A549 (cell line): Measurements from ENCODE around the gene MAP2. TPM values are rescaled to one million over a fixed set of nuclear protein-coding genes. Genes with fewer than 3 reads are reported as not detected.

ENCODE experiments used
- ATAC-seq, 2 experiments: fragments of 200-7000 bp in 1 of 2; fragments of >200 bp in 1 of 2; cut with Nextera tagmentation in 1 of 2; cut with Tn5 transposase in 1 of 2; 3 replicates each; pipeline versions ENCODE4 v1.8.0 to v1.9.1; 2018 to 2020; ENCODE audit warnings: mild to moderate bottlenecking in 1 of 2, moderate library complexity in 1 of 2
- CTCF ChIA-PET: fragments of 300-600 bp; sonication (Branson Sonifier 250); formaldehyde crosslinking; extraction: SDS; loops from one replicate; lab custom pipeline; 2021; ENCODE audit warnings: antibody characterized with exemption, inconsistent platforms; lab: Yijun Ruan, JAX
- POLR2A ChIA-PET: fragments of 350-600 bp; formaldehyde crosslinking; extraction: SDS; loops from one replicate; lab custom pipeline; 2021; ENCODE audit warnings: antibody characterized with exemption, inconsistent platforms; lab: Yijun Ruan, JAX
- DNase-seq, 2 experiments: peaks; one replicate each; pipeline versions ENCODE4 v3.0.0 to v3.0.0-alpha.2; 2011 to 2016; ENCODE audit warnings: low read depth in 1 of 2, low spot score in 1 of 2
- FAIRE-seq: peaks from 2 replicates; lab custom pipeline; 2011; peaks lifted over from hg19 to GRCh38; lab: Jason Lieb, UNC
- H3K27ac ChIP-seq, 2 experiments: fragments of >200 bp; sonication (Bioruptor Twin); formaldehyde crosslinking; 3 replicates each; pipeline ENCODE4 v1.5.1; 2016 to 2017
- H3K4me1 ChIP-seq: fragments of >200 bp; sonication (Bioruptor Twin); formaldehyde crosslinking; 3 replicates; pipeline ENCODE4 v1.6.1; 2016
- H3K4me2 ChIP-seq: fragments of >200 bp; sonication (Bioruptor Twin); formaldehyde crosslinking; 3 replicates; pipeline ENCODE4 v1.6.1; 2016
- H3K4me3 ChIP-seq: fragments of >200 bp; sonication (Bioruptor Twin); formaldehyde crosslinking; 3 replicates; pipeline ENCODE4 v1.5.1; 2016
- H3K9me3 ChIP-seq: fragments of >200 bp; sonication (Bioruptor Twin); formaldehyde crosslinking; 3 replicates; pipeline ENCODE4 v1.6.1; 2016
- CBX2 ChIP-seq: fragments of 200-600 bp; sonication (generic); IDR thresholded peaks from 2 replicates; pipeline ENCODE4 v1.6.1; 2016; ENCODE audit warnings: low read depth, mild to moderate bottlenecking, borderline replicate concordance
- CBX8 ChIP-seq: fragments of 200-600 bp; sonication (generic); IDR thresholded peaks from 2 replicates; pipeline ENCODE4 v1.6.1; 2016
- E2F6 ChIP-seq: IDR thresholded peaks from 2 replicates; pipeline ENCODE4 v1.6.1; 2012; ENCODE audit warnings: low read depth, borderline replicate concordance
- EHMT2 ChIP-seq: fragments of 200-600 bp; sonication (generic); IDR thresholded peaks from 2 replicates; pipeline ENCODE4 v1.6.1; 2016; ENCODE audit warnings: antibody characterized with exemption, low read depth, mild to moderate bottlenecking, moderate library complexity
- EP300 ChIP-seq, 2 experiments: fragments of >200 bp; sonication (Bioruptor Twin); formaldehyde crosslinking; IDR thresholded peaks; 2 replicates in 1 of 2; 3 replicates in 1 of 2; pipeline ENCODE4 v1.6.1; 2016 to 2017
- FOSB ChIP-seq: fragments of 250-450 bp; sonication (Bioruptor Pico); IDR thresholded peaks from 2 replicates; pipeline ENCODE4 v1.5.0; 2020; ENCODE audit warnings: mild to moderate bottlenecking, moderate library complexity
- FOSL2 ChIP-seq, 2 experiments: fragments of 450-650 bp in 1 of 2; fragments of >200 bp in 1 of 2; sonication (Bioruptor Twin) in 1 of 2; formaldehyde crosslinking; IDR thresholded peaks; 2 replicates each; pipeline versions ENCODE4 v1.5.0 to v1.6.1; 2016 to 2020; ENCODE audit warnings: mild to moderate bottlenecking in 1 of 2, moderate library complexity in 1 of 2
- FOXS1 ChIP-seq: fragments of 250-450 bp; sonication (Bioruptor Pico); IDR thresholded peaks from 2 replicates; pipeline ENCODE4 v1.5.0; 2020; ENCODE audit warnings: mild to moderate bottlenecking, moderate library complexity
- HOXB5 ChIP-seq: fragments of 250-450 bp; sonication (Bioruptor Pico); IDR thresholded peaks from 2 replicates; pipeline ENCODE4 v1.5.0; 2020; ENCODE audit warnings: mild to moderate bottlenecking, moderate library complexity
- NFE2L2 ChIP-seq: fragments of 150-350 bp; conservative IDR thresholded peaks from 2 replicates; pipeline ENCODE4 v1.6.1; 2014; ENCODE audit warnings: low read length
- NPAS2 ChIP-seq: fragments of 250-450 bp; sonication (Bioruptor Pico); IDR thresholded peaks from 2 replicates; pipeline ENCODE4 v1.8.0; 2022; ENCODE audit warnings: mild to moderate bottlenecking, moderate library complexity, borderline replicate concordance
- NR3C1 ChIP-seq: fragments of >200 bp; sonication (Bioruptor Twin); formaldehyde crosslinking; IDR thresholded peaks from 3 replicates; pipeline ENCODE4 v1.6.1; 2017
- PBX3 ChIP-seq: IDR thresholded peaks from 2 replicates; pipeline ENCODE4 v1.6.1; 2012
- RAD21 ChIP-seq, 2 experiments: fragments of >200 bp in 1 of 2; sonication (Bioruptor Twin) in 1 of 2; formaldehyde crosslinking in 1 of 2; IDR thresholded peaks in 1 of 2; conservative IDR thresholded peaks in 1 of 2; 2 replicates in 1 of 2; 3 replicates in 1 of 2; pipeline ENCODE4 v1.6.1; 2012 to 2018; ENCODE audit warnings: inconsistent platforms in 1 of 2
- RARB ChIP-seq: fragments of 250-450 bp; sonication (Bioruptor Pico); IDR thresholded peaks from 2 replicates; pipeline ENCODE4 v1.8.0; 2021; ENCODE audit warnings: mild to moderate bottlenecking, moderate library complexity
- RCOR1 ChIP-seq: fragments of 150-350 bp; IDR thresholded peaks from 2 replicates; pipeline ENCODE4 v1.6.1; 2014; ENCODE audit warnings: antibody characterized with exemption, low read length, low read depth
- SMC3 ChIP-seq: fragments of >200 bp; sonication (Bioruptor Twin); formaldehyde crosslinking; IDR thresholded peaks from 3 replicates; pipeline ENCODE4 v1.6.1; 2018; ENCODE audit warnings: inconsistent platforms
- TP53 ChIP-seq: fragments of 250-450 bp; sonication (Bioruptor Pico); IDR thresholded peaks from 2 replicates; pipeline ENCODE4 v1.5.0; 2021; ENCODE audit warnings: mild to moderate bottlenecking, moderate library complexity
- USF2 ChIP-seq: fragments of 450-650 bp; IDR thresholded peaks from 2 replicates; pipeline ENCODE4 v1.6.1; 2014; ENCODE audit warnings: antibody characterized with exemption
- ZNF302 ChIP-seq: fragments of 250-450 bp; sonication (Bioruptor Pico); IDR thresholded peaks from 2 replicates; pipeline ENCODE4 v1.9.0; 2021; ENCODE audit warnings: inconsistent platforms, mild to moderate bottlenecking, moderate library complexity
- WGBS: methylation state at CpG from one replicate; pipeline ENCODE4 v1.1.6; 2017; ENCODE audit errors: missing lambda C conversion rate; 5-methylcytosine and 5-hydroxymethylcytosine counted together
- polyA plus RNA-seq, 4 experiments: library from polyadenylated mRNA; depleted of rRNA in 3 of 4; stranded (reverse); fragments of >200 nt; fragmentation: RNase III in 1 of 4; extraction: RNeasy Plus Mini Kit Qiagen cat#74134 plus additional on column Dnase treatment in 1 of 4; gene quantifications; 2 replicates in 3 of 4; 3 replicates in 1 of 4; pipeline ENCODE4 v1.2.3, GENCODE V29; 2011 to 2017
- TF ChIP-seq, protein P1 (sequence below): fragments of >200 bp; sonication (Bioruptor Twin); formaldehyde crosslinking; IDR thresholded peaks from 2 replicates; pipeline ENCODE4 v1.6.1; 2016

Gene MAP2
- polyA plus RNA-seq, 2 of the 4 experiments (the other 2 are of a cell fraction), result 0.53 to 1.8 TPM

DNA sequence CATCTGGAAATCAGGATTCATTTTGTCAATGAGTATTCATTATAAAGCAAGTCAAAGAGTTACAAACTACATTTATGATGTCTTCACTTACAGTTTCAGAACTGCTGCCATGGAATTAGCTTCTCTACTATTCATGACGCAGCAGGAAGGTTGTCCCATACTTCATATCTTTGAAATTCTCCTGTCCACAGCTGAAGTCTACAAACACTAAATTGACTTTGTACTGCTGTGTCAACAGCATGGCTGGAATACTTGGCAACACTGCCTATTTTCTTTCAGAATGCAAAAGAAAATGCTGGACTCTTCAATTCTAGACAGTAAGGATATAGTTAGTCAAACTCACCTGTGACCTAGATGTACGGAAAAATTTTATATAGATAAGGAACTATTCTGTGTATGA is 303.2 kb downstream of the MAP2 start:
- H3K27ac ChIP-seq, result no peak overlapping the region

DNA sequence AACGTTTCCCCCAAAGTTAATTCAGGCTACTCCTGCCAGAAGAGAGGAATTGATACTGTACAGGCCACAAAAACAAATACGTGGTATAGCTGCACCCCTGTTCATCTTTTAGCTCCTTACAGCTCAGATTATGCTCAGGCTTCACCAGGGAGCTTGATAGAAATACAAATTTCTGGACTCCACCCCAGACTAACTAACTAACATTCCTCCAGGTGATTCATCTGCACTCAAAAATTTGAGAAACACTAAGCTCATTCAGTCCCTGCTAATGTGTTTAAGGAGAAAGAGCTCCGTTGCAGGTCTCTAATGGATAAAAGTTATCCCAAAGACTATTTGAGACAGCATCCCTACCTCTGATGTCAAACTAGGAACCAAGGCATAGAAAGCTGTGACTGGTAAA is 311.0 kb downstream of the MAP2 start:
- DNase-seq (no peak), ATAC-seq (no peak), FAIRE-seq (no peak)
- Histone ChIP-seq H3K9me3 (no peaks in the 10 kb centered on the region), H3K4me3 (no peak overlapping the region), H3K4me2 (no peak overlapping the region), H3K27ac (no peak overlapping the region), H3K4me1 (no peaks in the 10 kb centered on the region)
- WGBS, result 4% methylated on average over 3 of the region's 3 CpGs
- TF ChIP-seq EHMT2 (no peak), NPAS2 (CRISPR knock-in tag) (no peak), E2F6 (no peak), NR3C1 (no peak), RCOR1 (no peak), NFE2L2 (no peak), FOXS1 (CRISPR knock-in tag) (no peak), SMC3 (no peak), ZNF302 (no peak), USF2 (no peak), CBX8 (no peak)
- ChIA-PET POLR2A (no interaction called here), CTCF (no interaction called here)

More for the DNA sequence above, 303.2 kb downstream of the MAP2 start:
- no peaks in the 10 kb centered on the region for H3K9me3 ChIP-seq
- TF ChIP-seq RARB (no peak), RAD21 (conservative IDR thresholded peaks at IDR 0.05 in 1 of 2, IDR thresholded peaks at IDR 0.05 in 1 of 2) (no peak), CBX8 (no peak), CBX2 (no peak), EP300 (IDR thresholded peaks at IDR 0.05) (no peak), NPAS2 (CRISPR knock-in tag) (no peak), PBX3 (no peak), RCOR1 (no peak), TP53 (CRISPR knock-in tag) (no peak), FOSB (no peak)
- TF ChIP-seq, protein P1, sequence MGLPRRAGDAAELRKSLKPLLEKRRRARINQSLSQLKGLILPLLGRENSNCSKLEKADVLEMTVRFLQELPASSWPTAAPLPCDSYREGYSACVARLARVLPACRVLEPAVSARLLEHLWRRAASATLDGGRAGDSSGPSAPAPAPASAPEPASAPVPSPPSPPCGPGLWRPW, result no peak
- FAIRE-seq (no peak), ATAC-seq (no peak), DNase-seq (no peak)
- 47% methylated on average over 2 of the region's 2 CpGs for WGBS
- H3K4me2 ChIP-seq, result no peak overlapping the region
- POLR2A ChIA-PET, result no interaction called here
- no peaks in the 10 kb centered on the region for H3K4me1 ChIP-seq
- CTCF ChIA-PET, result no interaction called here
- H3K4me3 ChIP-seq, result no peak overlapping the region

DNA sequence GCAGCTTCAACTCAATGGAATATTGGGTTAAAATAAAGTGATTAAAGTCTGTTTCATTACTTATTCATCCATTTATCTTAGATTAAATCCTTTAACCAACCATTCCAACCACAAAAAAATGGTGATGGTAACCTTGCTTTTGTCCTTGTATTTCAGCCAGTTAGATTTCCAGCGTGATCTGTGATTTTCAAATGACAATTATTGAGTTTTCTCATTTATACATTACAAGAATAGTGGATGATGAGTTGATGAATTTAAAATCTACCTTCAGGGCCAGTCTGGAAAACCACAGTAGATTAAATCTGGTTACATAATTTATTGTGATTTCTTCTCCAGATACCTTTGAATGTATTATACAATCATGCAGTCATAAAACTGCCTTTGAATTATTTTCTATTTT is 318.1 kb downstream of the MAP2 start:
- Histone ChIP-seq H3K9me3 (no peaks in the 10 kb centered on the region), H3K4me3 (no peak overlapping the region), H3K27ac (no peak overlapping the region), H3K4me1 (no peaks in the 10 kb centered on the region), H3K4me2 (no peak overlapping the region)
- CTCF ChIA-PET, result interaction anchor here (0.6 kb wide), 1 partner anchor 171 kb away, joined by 4 read pairs; no protein-coding TSS in a partner anchor
- POLR2A ChIA-PET, result no interaction called here
- WGBS, result 5% methylated on average over 1 of the region's 1 CpG
- no peak for ATAC-seq
- no peak for DNase-seq
- no peak for FAIRE-seq
- TF ChIP-seq NPAS2 (CRISPR knock-in tag), result no peak
- no peak for TF ChIP-seq FOSL2 (IDR thresholded peaks at IDR 0.05)
- no peak for TF ChIP-seq FOSL2 (CRISPR knock-in tag; IDR thresholded peaks at IDR 0.05)
- no peak for TF ChIP-seq HOXB5 (CRISPR knock-in tag)
